ENCODE measurements around the gene SNX9. TPM values are rescaled to one million over a fixed set of nuclear protein-coding genes. Genes with fewer than 3 reads are reported as not detected.
"Not testable (repeated sequence)": the region's sequence is repeated elsewhere in the genome, so short reads cannot be mapped to it uniquely, and the experiment has no call there.

Gene SNX9
- polyA plus RNA-seq, 1 donor from 2014 or later, result 7.0 TPM

GRCh38 chr6:157946865-157947532, 124.0 kb downstream of the SNX9 start:
- no peaks in the 10 kb centered on the region for H4K20me1 ChIP-seq (ENCODE audit: insufficient read depth)
- H2AFZ ChIP-seq (ENCODE audit: low read depth, low read length), result no peak overlapping the region
- TF ChIP-seq, protein P1, sequence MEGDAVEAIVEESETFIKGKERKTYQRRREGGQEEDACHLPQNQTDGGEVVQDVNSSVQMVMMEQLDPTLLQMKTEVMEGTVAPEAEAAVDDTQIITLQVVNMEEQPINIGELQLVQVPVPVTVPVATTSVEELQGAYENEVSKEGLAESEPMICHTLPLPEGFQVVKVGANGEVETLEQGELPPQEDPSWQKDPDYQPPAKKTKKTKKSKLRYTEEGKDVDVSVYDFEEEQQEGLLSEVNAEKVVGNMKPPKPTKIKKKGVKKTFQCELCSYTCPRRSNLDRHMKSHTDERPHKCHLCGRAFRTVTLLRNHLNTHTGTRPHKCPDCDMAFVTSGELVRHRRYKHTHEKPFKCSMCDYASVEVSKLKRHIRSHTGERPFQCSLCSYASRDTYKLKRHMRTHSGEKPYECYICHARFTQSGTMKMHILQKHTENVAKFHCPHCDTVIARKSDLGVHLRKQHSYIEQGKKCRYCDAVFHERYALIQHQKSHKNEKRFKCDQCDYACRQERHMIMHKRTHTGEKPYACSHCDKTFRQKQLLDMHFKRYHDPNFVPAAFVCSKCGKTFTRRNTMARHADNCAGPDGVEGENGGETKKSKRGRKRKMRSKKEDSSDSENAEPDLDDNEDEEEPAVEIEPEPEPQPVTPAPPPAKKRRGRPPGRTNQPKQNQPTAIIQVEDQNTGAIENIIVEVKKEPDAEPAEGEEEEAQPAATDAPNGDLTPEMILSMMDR (IDR thresholded peaks at IDR 0.05; ENCODE audit: poor library complexity, severe bottlenecking), result peak; percentile 61
- TF ChIP-seq SMC3 (conservative IDR thresholded peaks at IDR 0.05; ENCODE audit: poor library complexity), result peak; percentile 53
- TF ChIP-seq RAD21 (conservative IDR thresholded peaks at IDR 0.05), result peak; percentile 68
- no peak for TF ChIP-seq EP300 (conservative IDR thresholded peaks at IDR 0.05; ENCODE audit: poor library complexity, severe bottlenecking)
- no peak overlapping the region for H3K27ac ChIP-seq (ENCODE audit: low read length)
- H3K79me2 ChIP-seq (replicated peaks; ENCODE audit: insufficient read depth, low read length), result no peaks in the 10 kb centered on the region
- no peaks in the 10 kb centered on the region for H3K9me2 ChIP-seq (ENCODE audit: insufficient read depth, low read length)
- H3K9me3 ChIP-seq (ENCODE audit: low read length), result peaks cover 4% of the 10 kb centered on the region
- no peaks in the 10 kb centered on the region for H3K36me3 ChIP-seq (ENCODE audit: insufficient read depth, low read length)
- H3K4me2 ChIP-seq (ENCODE audit: low read length), result no peak overlapping the region
- H3K27me3 ChIP-seq (ENCODE audit: insufficient read depth, low read depth, low read length), result no peaks in the 10 kb centered on the region
- H3K4me3 ChIP-seq (ENCODE audit: low read length), result no peak overlapping the region
- H3F3A ChIP-seq (ENCODE audit: insufficient read depth, low read length, poor library complexity, severe bottlenecking), result no peaks in the 10 kb centered on the region
- no peak overlapping the region for H3K9ac ChIP-seq (ENCODE audit: low read length)

GRCh38 chr6:157950899-157951298, 127.9 kb downstream of the SNX9 start:
- H3F3A ChIP-seq (ENCODE audit: insufficient read depth, low read length, poor library complexity, severe bottlenecking); H3K79me2 ChIP-seq (replicated peaks; ENCODE audit: insufficient read depth, low read length); H3K27ac ChIP-seq (ENCODE audit: low read length); H2AFZ ChIP-seq (ENCODE audit: low read depth, low read length); H3K27me3 ChIP-seq (ENCODE audit: insufficient read depth, low read depth, low read length); H3K36me3 ChIP-seq (ENCODE audit: insufficient read depth, low read length); H3K9ac ChIP-seq (ENCODE audit: low read length); H3K9me3 ChIP-seq (ENCODE audit: low read length); H3K4me2 ChIP-seq (ENCODE audit: low read length); H3K9me2 ChIP-seq (ENCODE audit: insufficient read depth, low read length); H3K4me3 ChIP-seq (ENCODE audit: low read length); H4K20me1 ChIP-seq (ENCODE audit: insufficient read depth): not testable (repeated sequence)

DNA sequence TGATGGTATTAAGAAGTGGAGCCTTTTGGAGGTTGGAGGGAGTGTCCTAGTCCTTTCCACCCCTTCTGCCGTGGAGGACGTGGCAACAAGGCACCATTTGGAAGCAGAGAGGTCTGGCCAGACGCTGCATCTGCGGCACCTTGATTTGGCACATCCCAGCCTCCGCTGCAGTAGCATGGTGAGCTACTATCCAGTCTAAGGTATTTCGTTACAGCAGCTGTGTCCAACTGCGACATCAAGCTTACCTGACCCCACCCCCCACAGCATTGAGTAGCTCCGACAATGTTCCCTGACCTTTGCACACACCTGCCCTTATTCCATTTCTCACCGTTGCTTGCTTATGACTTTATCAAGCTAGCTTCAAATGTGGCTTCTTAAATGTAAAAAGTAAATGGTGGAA, 128.8 kb downstream of the SNX9 start:
- no peaks in the 10 kb centered on the region for H3K79me2 ChIP-seq (replicated peaks; ENCODE audit: insufficient read depth, low read length)
- H2AFZ ChIP-seq (ENCODE audit: low read depth, low read length), result no peak overlapping the region
- no peaks in the 10 kb centered on the region for H3K27me3 ChIP-seq (ENCODE audit: insufficient read depth, low read depth, low read length)
- H3K9me2 ChIP-seq (ENCODE audit: insufficient read depth, low read length), result no peaks in the 10 kb centered on the region
- H3K4me2 ChIP-seq (ENCODE audit: low read length), result no peak overlapping the region
- no peak overlapping the region for H3K9ac ChIP-seq (ENCODE audit: low read length)
- peaks cover 4% of the 10 kb centered on the region for H3K9me3 ChIP-seq (ENCODE audit: low read length)
- H3K36me3 ChIP-seq (ENCODE audit: insufficient read depth, low read length), result no peaks in the 10 kb centered on the region
- no peak overlapping the region for H3K4me3 ChIP-seq (ENCODE audit: low read length)
- no peaks in the 10 kb centered on the region for H4K20me1 ChIP-seq (ENCODE audit: insufficient read depth)
- H3K27ac ChIP-seq (ENCODE audit: low read length), result no peak overlapping the region
- TF ChIP-seq RAD21 (conservative IDR thresholded peaks at IDR 0.05), result no peak
- no peaks in the 10 kb centered on the region for H3F3A ChIP-seq (ENCODE audit: insufficient read depth, low read length, poor library complexity, severe bottlenecking)

DNA sequence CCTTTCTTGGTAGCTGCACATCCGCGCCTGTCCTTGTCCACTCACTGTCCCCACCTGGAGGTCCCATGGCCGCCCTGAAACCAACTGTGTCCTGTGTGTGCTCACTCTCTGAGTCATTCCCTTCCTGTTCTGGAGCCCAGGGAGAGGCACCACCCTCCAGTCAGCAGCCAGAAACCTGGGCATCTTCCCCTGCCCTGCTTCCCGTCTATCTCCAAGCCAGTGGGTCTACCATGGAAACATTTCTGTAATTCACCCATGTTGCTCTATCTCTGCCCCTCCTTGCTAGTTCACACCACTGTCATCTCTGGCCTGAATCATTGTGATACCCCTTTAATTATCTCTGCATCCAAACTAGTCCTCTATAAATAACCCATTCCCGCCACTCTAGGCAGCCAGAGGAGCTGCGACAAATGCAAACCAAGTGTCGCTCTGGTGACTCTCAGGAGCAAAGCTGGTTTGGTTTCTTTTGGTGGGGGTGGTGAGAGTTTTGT, 129.9 kb downstream of the SNX9 start:
- no peaks in the 10 kb centered on the region for H3K27me3 ChIP-seq (ENCODE audit: insufficient read depth, low read depth, low read length)
- H3K36me3 ChIP-seq (ENCODE audit: insufficient read depth, low read length), result no peaks in the 10 kb centered on the region
- H2AFZ ChIP-seq (ENCODE audit: low read depth, low read length), result no peak overlapping the region
- peaks cover 4% of the 10 kb centered on the region for H3K9me3 ChIP-seq (ENCODE audit: low read length)
- no peaks in the 10 kb centered on the region for H3F3A ChIP-seq (ENCODE audit: insufficient read depth, low read length, poor library complexity, severe bottlenecking)
- H3K4me2 ChIP-seq (ENCODE audit: low read length), result no peak overlapping the region
- no peak overlapping the region for H3K27ac ChIP-seq (ENCODE audit: low read length)
- no peak overlapping the region for H3K4me3 ChIP-seq (ENCODE audit: low read length)
- no peaks in the 10 kb centered on the region for H3K79me2 ChIP-seq (replicated peaks; ENCODE audit: insufficient read depth, low read length)
- no peaks in the 10 kb centered on the region for H3K9me2 ChIP-seq (ENCODE audit: insufficient read depth, low read length)
- no peak overlapping the region for H3K9ac ChIP-seq (ENCODE audit: low read length)
- no peaks in the 10 kb centered on the region for H4K20me1 ChIP-seq (ENCODE audit: insufficient read depth)
- TF ChIP-seq SMC3 (conservative IDR thresholded peaks at IDR 0.05; ENCODE audit: poor library complexity) (no peak), POLR2AphosphoS5 (IDR thresholded peaks at IDR 0.05) (no peak), EZH2 (IDR thresholded peaks at IDR 0.05; ENCODE audit: borderline replicate concordance, insufficient read depth, low read length, poor library complexity, severe bottlenecking) (no peak), RAD21 (conservative IDR thresholded peaks at IDR 0.05) (no peak)
- TF ChIP-seq, protein P2, sequence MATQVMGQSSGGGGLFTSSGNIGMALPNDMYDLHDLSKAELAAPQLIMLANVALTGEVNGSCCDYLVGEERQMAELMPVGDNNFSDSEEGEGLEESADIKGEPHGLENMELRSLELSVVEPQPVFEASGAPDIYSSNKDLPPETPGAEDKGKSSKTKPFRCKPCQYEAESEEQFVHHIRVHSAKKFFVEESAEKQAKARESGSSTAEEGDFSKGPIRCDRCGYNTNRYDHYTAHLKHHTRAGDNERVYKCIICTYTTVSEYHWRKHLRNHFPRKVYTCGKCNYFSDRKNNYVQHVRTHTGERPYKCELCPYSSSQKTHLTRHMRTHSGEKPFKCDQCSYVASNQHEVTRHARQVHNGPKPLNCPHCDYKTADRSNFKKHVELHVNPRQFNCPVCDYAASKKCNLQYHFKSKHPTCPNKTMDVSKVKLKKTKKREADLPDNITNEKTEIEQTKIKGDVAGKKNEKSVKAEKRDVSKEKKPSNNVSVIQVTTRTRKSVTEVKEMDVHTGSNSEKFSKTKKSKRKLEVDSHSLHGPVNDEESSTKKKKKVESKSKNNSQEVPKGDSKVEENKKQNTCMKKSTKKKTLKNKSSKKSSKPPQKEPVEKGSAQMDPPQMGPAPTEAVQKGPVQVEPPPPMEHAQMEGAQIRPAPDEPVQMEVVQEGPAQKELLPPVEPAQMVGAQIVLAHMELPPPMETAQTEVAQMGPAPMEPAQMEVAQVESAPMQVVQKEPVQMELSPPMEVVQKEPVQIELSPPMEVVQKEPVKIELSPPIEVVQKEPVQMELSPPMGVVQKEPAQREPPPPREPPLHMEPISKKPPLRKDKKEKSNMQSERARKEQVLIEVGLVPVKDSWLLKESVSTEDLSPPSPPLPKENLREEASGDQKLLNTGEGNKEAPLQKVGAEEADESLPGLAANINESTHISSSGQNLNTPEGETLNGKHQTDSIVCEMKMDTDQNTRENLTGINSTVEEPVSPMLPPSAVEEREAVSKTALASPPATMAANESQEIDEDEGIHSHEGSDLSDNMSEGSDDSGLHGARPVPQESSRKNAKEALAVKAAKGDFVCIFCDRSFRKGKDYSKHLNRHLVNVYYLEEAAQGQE (IDR thresholded peaks at IDR 0.05; ENCODE audit: borderline replicate concordance), result no peak
- TF ChIP-seq, protein P1 (IDR thresholded peaks at IDR 0.05; ENCODE audit: poor library complexity, severe bottlenecking), result no peak

All from neural cell (in vitro differentiated cells).